GM12878 (cell line): ENCODE data around the gene TBC1D9B. TPM values are rescaled to one million over a fixed set of nuclear protein-coding genes. Genes with fewer than 3 reads are reported as not detected.

Experiments used
- ATAC-seq: fragments of 200-7000 bp; cut with Tn5 transposase; 3 replicates; pipeline ENCODE4 v1.9.1; 2020; ENCODE audit warnings: mild to moderate bottlenecking, moderate library complexity
- BruUV-seq: library from RNA; stranded (reverse); fragments of 400-500 nt; replicated peaks from 2 replicates; lab custom pipeline; 2021; lab: Mats Ljungman, UMichigan
- CTCF ChIA-PET: fragments of 300-600 bp; sonication (Branson Sonifier 250); formaldehyde crosslinking; extraction: SDS; loops from one replicate; lab custom pipeline; 2021; ENCODE audit warnings: inconsistent platforms; lab: Yijun Ruan, JAX
- POLR2A ChIA-PET: fragments of 350-600 bp; formaldehyde crosslinking; extraction: SDS; loops from one replicate; lab custom pipeline; 2021; ENCODE audit warnings: inconsistent platforms; lab: Charles Lee
- RAD21 ChIA-PET: fragments of 300-600 bp; sonication (Branson Sonifier 250); formaldehyde crosslinking; loops from one replicate; lab custom pipeline; 2023; ENCODE audit warnings: antibody characterized with exemption; ENCODE audit not compliant: unreplicated experiment; lab: Charles Lee
- SMC1A ChIA-PET: fragments of 300-600 bp; sonication (Branson Sonifier 250); formaldehyde crosslinking; loops from one replicate; lab custom pipeline; 2023; ENCODE audit not compliant: unreplicated experiment, uncharacterized antibody; lab: Charles Lee
- DNase-seq: peaks from one replicate; pipeline ENCODE4 v3.0.0-alpha.2; 2011; ENCODE audit warnings: low read depth, low spot score
- FAIRE-seq: peaks from 3 replicates; lab custom pipeline; 2011; peaks lifted over from hg19 to GRCh38; lab: Jason Lieb, UNC
- H2AFZ ChIP-seq: 2 replicates; pipeline ENCODE4 v1.6.0; 2011; ENCODE audit warnings: low read depth, low read length, control low read depth; ENCODE audit not compliant: control insufficient read depth
- H3K27ac ChIP-seq: 2 replicates; pipeline ENCODE4 v1.5.1; 2011; ENCODE audit warnings: control low read depth; ENCODE audit not compliant: control insufficient read depth, insufficient read depth
- H3K27me3 ChIP-seq, 2 experiments: replicated peaks in 1 of 2; 2 replicates each; pipeline versions ENCODE4 v1.6.0 to v1.6.1; 2011; ENCODE audit warnings: low read length in 1 of 2; ENCODE audit not compliant: control insufficient read depth in 2 of 2, insufficient read depth in 2 of 2
- H3K36me3 ChIP-seq, 2 experiments: 2 replicates each; pipeline ENCODE4 v1.5.1; 2011; ENCODE audit warnings: low read length in 1 of 2; ENCODE audit not compliant: control insufficient read depth in 2 of 2, insufficient read depth in 2 of 2
- H3K4me1 ChIP-seq: 2 replicates; pipeline ENCODE4 v1.6.1; 2011; ENCODE audit warnings: mild to moderate bottlenecking, low read length, moderate library complexity, mixed read lengths; ENCODE audit not compliant: control insufficient read depth, insufficient read depth
- H3K4me2 ChIP-seq: 2 replicates; pipeline ENCODE4 v1.6.0; 2011; ENCODE audit warnings: control low read depth; ENCODE audit not compliant: control insufficient read depth, insufficient read depth
- H3K4me3 ChIP-seq: fragments of 200-600 bp; sonication (generic); 2 replicates; pipeline ENCODE4 v1.5.1; 2016
- H3K79me2 ChIP-seq: 2 replicates; pipeline ENCODE4 v1.6.0; 2011; ENCODE audit warnings: low read length; ENCODE audit not compliant: control insufficient read depth, insufficient read depth
- H3K9ac ChIP-seq: 2 replicates; pipeline ENCODE4 v1.8.0; 2011; ENCODE audit warnings: low read length, control low read depth, mixed read lengths; ENCODE audit not compliant: control insufficient read depth, insufficient read depth
- H3K9me3 ChIP-seq: replicated peaks from 3 replicates; pipeline ENCODE4 v1.5.1; 2011; ENCODE audit warnings: mild to moderate bottlenecking, low read length; ENCODE audit not compliant: control insufficient read depth, insufficient read depth
- H4K20me1 ChIP-seq: 2 replicates; pipeline ENCODE4 v1.6.0; 2011; ENCODE audit not compliant: control insufficient read depth, insufficient read depth
- ASH2L ChIP-seq: fragments of 300-600, 200-600 bp; sonication (generic); IDR thresholded peaks from 2 replicates; pipeline ENCODE4 v1.6.1; 2017; ENCODE audit warnings: low read depth, mild to moderate bottlenecking, borderline replicate concordance
- CBFB ChIP-seq: IDR thresholded peaks from 2 replicates; pipeline ENCODE4 v1.6.1; 2016; ENCODE audit warnings: antibody characterized with exemption, low read depth
- CHD4 ChIP-seq: fragments of 200-600 bp; sonication (generic); IDR thresholded peaks from 2 replicates; pipeline ENCODE4 v1.6.1; 2016; ENCODE audit warnings: mild to moderate bottlenecking
- GATAD2B ChIP-seq: fragments of 450-650 bp; conservative IDR thresholded peaks from 2 replicates; pipeline ENCODE4 v1.6.1; 2017; ENCODE audit warnings: low read depth, mild to moderate bottlenecking, moderate library complexity
- HDAC6 ChIP-seq: fragments of 200-600 bp; sonication (generic); IDR thresholded peaks from one replicate; pipeline ENCODE4 v1.8.0; 2017; ENCODE audit warnings: antibody characterized with exemption; ENCODE audit not compliant: unreplicated experiment
- IRF4 ChIP-seq: IDR thresholded peaks from 2 replicates; pipeline ENCODE4 v1.6.1; 2011; ENCODE audit warnings: low read depth, low read length
- KDM1A ChIP-seq: fragments of 200-600 bp; sonication (generic); IDR thresholded peaks from 2 replicates; pipeline ENCODE4 v1.6.1; 2016; ENCODE audit warnings: borderline replicate concordance
- KLF5 ChIP-seq: fragments of 450-650 bp; IDR thresholded peaks from 2 replicates; pipeline ENCODE4 v1.6.1; 2014; ENCODE audit warnings: mild to moderate bottlenecking; ENCODE audit not compliant: partially characterized antibody
- PAX5 ChIP-seq: IDR thresholded peaks from 2 replicates; pipeline ENCODE4 v1.6.1; 2011; ENCODE audit warnings: low read depth, low read length, borderline replicate concordance
- POLR2A ChIP-seq: IDR thresholded peaks from 2 replicates; pipeline ENCODE4 v1.6.1; 2011; ENCODE audit warnings: low read depth, mild to moderate bottlenecking, low read length
- SPI1 ChIP-seq: IDR thresholded peaks from 2 replicates; pipeline ENCODE4 v1.6.1; 2011; ENCODE audit warnings: low read depth, mild to moderate bottlenecking, low read length, moderate library complexity, borderline replicate concordance; ENCODE audit not compliant: insufficient read depth
- SREBF2 ChIP-seq: IDR thresholded peaks from 2 replicates; pipeline ENCODE4 v1.6.1; 2012; ENCODE audit warnings: mild to moderate bottlenecking, low read length
- WRNIP1 ChIP-seq: IDR thresholded peaks from 2 replicates; pipeline ENCODE4 v1.6.1; 2011; ENCODE audit warnings: low read depth, low read length, improper control_type of control experiment, borderline replicate concordance
- WGBS: methylation state at CpG from one replicate; pipeline ENCODE4 v1.1.6; 2016; ENCODE audit warnings: low lambda C conversion rate; ENCODE audit not compliant: insufficient replicate concordance, insufficient coverage; ENCODE audit errors: missing lambda C conversion rate; 5-methylcytosine and 5-hydroxymethylcytosine counted together
- in situ Hi-C: fragments of 300-500 bp; cut with MboI; formaldehyde crosslinking; loops from 9 replicates; pipeline ENCODE4 v1.14.3; 2018; ENCODE audit warnings: mixed read lengths
- intact Hi-C: fragments of 100-400 bp; cut with micrococcal nuclease; formaldehyde crosslinking; loops from one replicate; pipeline ENCODE4 v1.14.2; 2022; ENCODE audit not compliant: unreplicated experiment
- polyA plus RNA-seq, 11 experiments: library from polyadenylated mRNA; depleted of rRNA in 4 of 11; unstranded in 6 of 11; stranded (reverse) in 5 of 11; fragments of >200 nt; fragmentation: Nextera tagmentation in 4 of 11; fragmentation: Illumina TruSeq in 1 of 11; extraction: Ambion mirVana in 4 of 11; extraction: Trizol in 1 of 11; gene quantifications; 1 replicate in 1 of 11; 2 replicates in 10 of 11; pipeline versions ENCODE4 v1.2.1 to v1.2.3, GENCODE V29; 2011 to 2016; ENCODE audit warnings: inconsistent platforms in 2 of 11, missing spikeins in 2 of 11, low read depth in 1 of 11
- total RNA-seq, 4 experiments: library from RNA; depleted of rRNA in 3 of 4; stranded (reverse); fragments of >200 nt in 3 of 4; fragmentation: Illumina TruSeq in 1 of 4; extraction: Trizol in 1 of 4; gene quantifications; 2 replicates each; pipeline versions ENCODE4 v1.2.1 to v1.2.3, GENCODE V29; 2013 to 2021
- TF ChIP-seq, protein P1 (sequence below): IDR thresholded peaks from 2 replicates; pipeline ENCODE4 v1.6.1; 2012; ENCODE audit warnings: low read depth, low read length, improper control_type of control experiment
- TF ChIP-seq, protein P2 (sequence below): fragments of 450-650 bp; formaldehyde crosslinking; IDR thresholded peaks from 2 replicates; pipeline ENCODE4 v1.4.0; 2020; ENCODE audit warnings: mild to moderate bottlenecking, moderate library complexity
- TF ChIP-seq, protein P3 (sequence below): IDR thresholded peaks from 2 replicates; pipeline ENCODE4 v1.6.1; 2011; ENCODE audit warnings: borderline replicate concordance, low read depth, mild to moderate bottlenecking, moderate library complexity, mixed read lengths, low read length; ENCODE audit not compliant: insufficient read depth; ENCODE audit errors: extremely low read length
- TF ChIP-seq, protein P4 (sequence below): IDR thresholded peaks from 2 replicates; pipeline ENCODE4 v1.6.1; 2011; ENCODE audit warnings: borderline replicate concordance, low read depth, mild to moderate bottlenecking, moderate library complexity, low read length; ENCODE audit not compliant: insufficient read depth, poor library complexity, severe bottlenecking

TBC1D9B gene
- total and polyA plus RNA-seq, 10 of the 15 experiments (the other 5 are each of a cell fraction or from before 2014, with no cell fraction given) = 4.0 to 74.2 (median 34.6) TPM

DNA sequence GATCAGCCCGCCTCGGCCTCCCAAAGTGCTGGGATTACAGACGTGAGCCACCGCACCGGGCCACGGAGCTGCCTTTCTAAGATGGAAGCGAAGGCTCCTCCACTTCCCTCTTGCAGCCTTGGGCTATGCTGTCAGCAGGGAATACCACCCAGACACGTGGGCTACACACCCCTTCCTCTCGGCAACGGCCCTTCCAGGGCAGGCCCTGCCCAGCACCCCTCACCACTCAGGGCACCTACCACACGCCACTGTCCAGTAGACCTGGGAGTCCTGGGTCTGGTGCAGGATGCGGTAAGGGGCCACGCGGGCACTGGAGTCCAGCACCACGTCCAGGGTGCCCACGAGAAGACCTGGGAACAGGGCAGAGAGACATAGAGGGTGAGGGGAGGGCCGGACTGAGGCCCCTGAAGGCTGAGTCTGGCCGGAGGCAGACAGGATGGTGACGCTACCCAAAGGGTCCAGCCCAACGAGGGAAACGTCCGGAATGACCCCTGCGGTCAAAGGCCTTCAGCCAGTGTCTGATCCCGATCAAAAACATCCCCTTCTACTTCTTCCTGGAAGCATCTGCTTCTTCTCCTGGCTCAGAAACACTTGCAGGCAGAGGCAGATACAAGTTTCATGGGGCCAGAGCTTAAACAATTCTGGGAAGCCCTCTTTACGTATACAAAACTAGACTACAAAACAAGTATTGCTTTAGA is 3.1 kb downstream of the TBC1D9B start:
- H3K9ac ChIP-seq = no peak overlapping the region
- BruUV-seq = no TSS peak
- H3K4me3 ChIP-seq = no peak overlapping the region
- WGBS = 97% methylated on average over 25 of the region's 25 CpGs
- SMC1A ChIA-PET = no interaction called here
- no peaks in the 10 kb centered on the region for H4K20me1 ChIP-seq
- H3K9me3 ChIP-seq = no peaks in the 10 kb centered on the region
- H3K27ac ChIP-seq = no peak overlapping the region
- ATAC-seq = no peak
- no peak overlapping the region for H3K4me2 ChIP-seq
- TF ChIP-seq ASH2L (no peak), GATAD2B (no peak), SPI1 (no peak), HDAC6 (no peak), KDM1A (no peak), SREBF2 (no peak), PAX5 (no peak), CBFB (no peak), IRF4 (no peak), POLR2A (no peak), CHD4 (no peak), WRNIP1 (no peak), KLF5 (no peak)
- TF ChIP-seq, protein P1, sequence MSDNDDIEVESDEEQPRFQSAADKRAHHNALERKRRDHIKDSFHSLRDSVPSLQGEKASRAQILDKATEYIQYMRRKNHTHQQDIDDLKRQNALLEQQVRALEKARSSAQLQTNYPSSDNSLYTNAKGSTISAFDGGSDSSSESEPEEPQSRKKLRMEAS = no peak
- TF ChIP-seq, protein P2, sequence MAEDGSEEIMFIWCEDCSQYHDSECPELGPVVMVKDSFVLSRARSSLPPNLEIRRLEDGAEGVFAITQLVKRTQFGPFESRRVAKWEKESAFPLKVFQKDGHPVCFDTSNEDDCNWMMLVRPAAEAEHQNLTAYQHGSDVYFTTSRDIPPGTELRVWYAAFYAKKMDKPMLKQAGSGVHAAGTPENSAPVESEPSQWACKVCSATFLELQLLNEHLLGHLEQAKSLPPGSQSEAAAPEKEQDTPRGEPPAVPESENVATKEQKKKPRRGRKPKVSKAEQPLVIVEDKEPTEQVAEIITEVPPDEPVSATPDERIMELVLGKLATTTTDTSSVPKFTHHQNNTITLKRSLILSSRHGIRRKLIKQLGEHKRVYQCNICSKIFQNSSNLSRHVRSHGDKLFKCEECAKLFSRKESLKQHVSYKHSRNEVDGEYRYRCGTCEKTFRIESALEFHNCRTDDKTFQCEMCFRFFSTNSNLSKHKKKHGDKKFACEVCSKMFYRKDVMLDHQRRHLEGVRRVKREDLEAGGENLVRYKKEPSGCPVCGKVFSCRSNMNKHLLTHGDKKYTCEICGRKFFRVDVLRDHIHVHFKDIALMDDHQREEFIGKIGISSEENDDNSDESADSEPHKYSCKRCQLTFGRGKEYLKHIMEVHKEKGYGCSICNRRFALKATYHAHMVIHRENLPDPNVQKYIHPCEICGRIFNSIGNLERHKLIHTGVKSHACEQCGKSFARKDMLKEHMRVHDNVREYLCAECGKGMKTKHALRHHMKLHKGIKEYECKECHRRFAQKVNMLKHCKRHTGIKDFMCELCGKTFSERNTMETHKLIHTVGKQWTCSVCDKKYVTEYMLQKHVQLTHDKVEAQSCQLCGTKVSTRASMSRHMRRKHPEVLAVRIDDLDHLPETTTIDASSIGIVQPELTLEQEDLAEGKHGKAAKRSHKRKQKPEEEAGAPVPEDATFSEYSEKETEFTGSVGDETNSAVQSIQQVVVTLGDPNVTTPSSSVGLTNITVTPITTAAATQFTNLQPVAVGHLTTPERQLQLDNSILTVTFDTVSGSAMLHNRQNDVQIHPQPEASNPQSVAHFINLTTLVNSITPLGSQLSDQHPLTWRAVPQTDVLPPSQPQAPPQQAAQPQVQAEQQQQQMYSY = no peak
- TF ChIP-seq, protein P3, sequence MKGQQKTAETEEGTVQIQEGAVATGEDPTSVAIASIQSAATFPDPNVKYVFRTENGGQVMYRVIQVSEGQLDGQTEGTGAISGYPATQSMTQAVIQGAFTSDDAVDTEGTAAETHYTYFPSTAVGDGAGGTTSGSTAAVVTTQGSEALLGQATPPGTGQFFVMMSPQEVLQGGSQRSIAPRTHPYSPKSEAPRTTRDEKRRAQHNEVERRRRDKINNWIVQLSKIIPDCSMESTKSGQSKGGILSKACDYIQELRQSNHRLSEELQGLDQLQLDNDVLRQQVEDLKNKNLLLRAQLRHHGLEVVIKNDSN = no peak
- TF ChIP-seq, protein P4, sequence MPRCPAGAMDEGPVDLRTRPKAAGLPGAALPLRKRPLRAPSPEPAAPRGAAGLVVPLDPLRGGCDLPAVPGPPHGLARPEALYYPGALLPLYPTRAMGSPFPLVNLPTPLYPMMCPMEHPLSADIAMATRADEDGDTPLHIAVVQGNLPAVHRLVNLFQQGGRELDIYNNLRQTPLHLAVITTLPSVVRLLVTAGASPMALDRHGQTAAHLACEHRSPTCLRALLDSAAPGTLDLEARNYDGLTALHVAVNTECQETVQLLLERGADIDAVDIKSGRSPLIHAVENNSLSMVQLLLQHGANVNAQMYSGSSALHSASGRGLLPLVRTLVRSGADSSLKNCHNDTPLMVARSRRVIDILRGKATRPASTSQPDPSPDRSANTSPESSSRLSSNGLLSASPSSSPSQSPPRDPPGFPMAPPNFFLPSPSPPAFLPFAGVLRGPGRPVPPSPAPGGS = no peak
- CTCF ChIA-PET = no interaction called here
- DNase-seq = no peak
- no peaks in the 10 kb centered on the region for H3K27me3 ChIP-seq
- in situ Hi-C loops = no loop called here
- no peak for FAIRE-seq
- H3K36me3 ChIP-seq = peaks cover 4 to 9% of the 10 kb centered on the region in 2 experiments
- peaks cover 12% of the 10 kb centered on the region for H3K4me1 ChIP-seq
- peaks cover 18% of the 10 kb centered on the region for H3K79me2 ChIP-seq
- H2AFZ ChIP-seq = no peak overlapping the region
- POLR2A ChIA-PET = no interaction called here
- RAD21 ChIA-PET = no interaction called here
- intact Hi-C loops = loop anchor here (5.0 kb wide), 1 partner anchor 97 kb away; the partner anchor contains the start of gene MGAT4B
